ENCODE measurements around the gene SEZ6L. TPM values are rescaled to one million over a fixed set of nuclear protein-coding genes. Genes with fewer than 3 reads are reported as not detected.
"Not testable (repeated sequence)": the region's sequence is repeated elsewhere in the genome, so short reads cannot be mapped to it uniquely, and the experiment has no call there.

SEZ6L gene
- total RNA-seq, 1 experiment from 2014 or later: not detected

DNA sequence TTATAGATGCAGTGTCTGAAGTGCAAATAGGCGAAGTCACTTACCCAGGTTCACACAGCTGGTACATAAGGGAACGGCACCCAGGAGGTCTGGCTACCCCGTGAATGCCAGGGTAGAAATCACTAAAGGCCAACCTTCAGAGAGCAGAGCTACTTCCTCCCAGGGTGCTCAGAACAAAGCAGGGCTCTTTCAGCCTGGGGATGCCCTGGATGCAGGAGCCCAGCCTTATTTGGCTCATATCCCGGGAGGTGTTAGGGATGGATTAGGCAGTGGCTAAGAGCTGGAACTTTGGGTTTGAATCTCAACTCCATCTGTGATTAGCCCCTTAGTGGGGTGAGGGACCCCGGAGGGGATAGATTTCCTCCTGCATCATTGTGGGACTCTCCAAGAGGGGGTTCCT lies 226.7 kb downstream of the SEZ6L start:
- in situ Hi-C loops (cut with HindIII; ENCODE audit: low sequenced_read_pairs): no loop called here
- no peak for DNase-seq (ENCODE audit: low spot score)

DNA sequence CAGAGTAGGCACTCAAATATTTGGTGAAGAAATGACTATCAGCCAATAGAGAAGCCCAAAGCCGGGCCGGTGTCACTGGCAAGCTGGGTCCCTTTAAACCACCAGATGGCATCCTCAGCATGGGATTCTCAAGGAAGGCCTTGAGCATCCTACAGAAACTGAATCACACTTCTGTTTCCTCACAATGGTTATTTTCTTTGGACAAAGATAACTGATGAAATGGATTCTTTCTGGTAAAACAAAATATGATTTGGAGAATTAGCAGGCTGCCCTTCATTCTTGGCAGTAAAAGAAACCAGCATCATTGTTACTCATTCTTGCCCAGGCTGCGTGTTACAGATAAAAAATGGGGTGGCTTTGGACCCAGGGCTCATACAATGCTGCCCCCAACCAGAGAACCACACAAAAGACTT lies 229.5 kb downstream of the SEZ6L start:
- in situ Hi-C loops (cut with HindIII; ENCODE audit: low sequenced_read_pairs): no loop called here
- peak; percentile 88 for DNase-seq (ENCODE audit: low spot score)

DNA sequence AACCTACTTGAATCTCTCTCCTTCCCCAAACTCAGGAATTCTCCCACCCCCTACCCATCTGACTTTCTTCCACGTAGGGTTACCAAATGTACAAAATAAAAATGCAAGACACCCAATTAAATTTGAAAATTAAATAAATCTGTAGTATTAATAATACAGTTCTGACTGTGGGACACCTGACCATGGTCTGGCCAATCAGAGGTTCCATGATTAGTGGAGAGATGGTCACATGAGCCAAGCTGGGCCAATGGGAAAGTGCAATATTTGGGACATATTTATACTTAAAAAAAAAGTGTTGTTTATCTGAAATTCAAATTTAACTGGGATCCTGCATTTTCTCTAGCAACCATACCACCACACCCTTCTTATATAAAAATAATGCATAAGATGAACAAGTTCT lies 230.0 kb downstream of the SEZ6L start:
- peak; percentile 8 for DNase-seq (ENCODE audit: low spot score)
- in situ Hi-C loops (cut with HindIII; ENCODE audit: low sequenced_read_pairs): no loop called here

DNA sequence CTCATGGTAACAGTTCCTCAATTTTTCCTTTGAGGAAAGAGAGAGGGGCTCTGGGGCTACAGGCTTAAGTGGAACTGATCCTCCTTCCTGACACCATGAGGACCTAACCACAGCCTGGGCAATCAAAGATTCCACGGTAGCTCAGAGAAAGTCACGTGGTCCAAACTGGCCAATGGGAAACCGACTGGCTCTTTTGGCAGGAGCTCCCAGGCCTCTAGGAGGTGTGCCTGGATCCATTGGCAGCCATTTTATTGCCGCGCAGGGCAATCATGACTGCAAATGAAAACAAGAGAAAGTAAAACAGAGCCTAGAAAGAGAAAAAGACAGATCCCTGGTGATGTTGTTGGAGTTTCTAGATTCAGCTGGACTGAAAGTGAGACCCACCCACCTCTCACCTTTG lies 232.5 kb downstream of the SEZ6L start:
- in situ Hi-C loops (cut with HindIII; ENCODE audit: low sequenced_read_pairs): no loop called here
- no peak for DNase-seq (ENCODE audit: low spot score)

DNA sequence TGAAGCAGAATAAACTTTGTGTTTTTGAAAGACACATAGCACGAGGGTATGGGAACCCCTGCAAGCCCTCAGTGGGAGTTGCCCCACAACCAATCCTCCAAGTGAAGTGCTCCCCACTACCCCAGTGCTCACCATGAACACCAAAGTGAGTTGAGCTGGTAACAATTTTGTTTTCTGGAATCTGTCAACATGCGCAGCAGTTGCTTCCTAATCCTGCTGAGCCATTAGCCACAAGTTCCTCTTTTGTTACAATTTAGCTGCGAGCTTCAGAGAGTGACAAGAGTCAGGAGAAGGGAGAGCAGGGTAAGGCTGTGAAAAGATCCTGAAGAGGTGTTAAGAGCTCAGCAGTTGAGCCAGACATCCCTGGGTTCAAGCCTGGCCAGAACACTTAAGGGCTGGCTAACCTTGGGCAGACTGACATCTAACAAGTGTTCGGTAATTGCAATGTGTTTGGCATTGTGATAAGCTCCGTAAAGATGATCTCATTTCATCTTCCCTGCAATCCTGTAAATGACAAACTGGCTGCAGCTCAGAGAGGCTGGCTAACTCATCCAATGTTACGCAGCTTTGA lies 235.7 kb downstream of the SEZ6L start:
- in situ Hi-C loops (cut with HindIII; ENCODE audit: low sequenced_read_pairs): no loop called here
- no peak for DNase-seq (ENCODE audit: low spot score)

DNA sequence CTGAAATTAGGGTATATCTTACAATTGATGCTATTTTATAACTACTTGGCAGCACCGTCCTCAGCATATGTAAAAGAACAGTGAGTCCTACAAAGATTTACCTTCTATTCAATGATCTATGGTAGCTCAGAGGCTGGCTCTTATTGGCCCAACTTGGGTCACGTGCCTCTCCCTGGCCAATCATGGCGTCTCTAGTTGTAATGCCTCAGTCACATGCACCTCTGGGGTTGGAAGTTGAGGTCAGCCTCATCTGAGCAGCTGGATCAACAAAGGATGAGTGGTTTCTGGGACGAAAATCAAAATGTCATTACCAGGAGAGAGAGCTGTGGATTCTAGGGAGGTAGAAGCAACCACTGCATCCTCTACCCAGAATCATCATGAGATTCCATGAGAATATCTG lies 236.9 kb downstream of the SEZ6L start:
- no peak for DNase-seq (ENCODE audit: low spot score)
- in situ Hi-C loops (cut with HindIII; ENCODE audit: low sequenced_read_pairs): no loop called here

DNA sequence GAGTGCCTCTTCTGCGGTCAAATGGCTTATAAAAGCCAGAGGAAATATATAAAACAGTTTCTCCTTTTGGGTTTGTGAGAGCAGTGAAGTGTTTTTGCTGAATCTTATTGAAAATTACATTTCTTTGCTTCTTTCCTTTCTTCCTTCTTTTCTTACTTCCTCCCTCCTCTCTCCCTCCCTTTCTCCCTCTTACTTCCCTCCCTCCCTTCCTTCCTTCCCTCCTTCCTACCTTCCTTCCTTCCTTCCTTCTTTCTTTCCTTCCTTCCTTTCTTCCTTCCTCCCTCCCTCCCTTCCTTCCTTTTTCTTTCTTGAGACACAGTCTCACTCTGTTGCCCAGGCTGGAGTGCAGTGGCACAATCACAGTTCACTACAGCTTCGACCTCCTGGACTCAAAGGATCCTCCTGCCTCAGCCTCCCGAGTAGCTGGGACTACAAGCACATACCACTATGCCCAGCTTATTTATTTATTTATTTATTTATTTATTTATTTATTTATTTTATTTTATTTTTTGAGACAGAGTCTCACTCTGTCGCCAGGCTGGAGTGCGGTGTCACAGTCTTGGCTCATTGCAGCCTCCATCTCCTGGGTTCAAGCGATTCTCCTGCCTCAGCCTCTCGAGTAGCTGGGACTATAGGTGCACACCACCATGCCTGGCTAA lies 239.4 kb downstream of the SEZ6L start:
- not testable (repeated sequence) for DNase-seq (ENCODE audit: low spot score)

GRCh38 chr22:26409719-26410335 lies 240.6 kb downstream of the SEZ6L start:
- in situ Hi-C loops (cut with HindIII; ENCODE audit: low sequenced_read_pairs): no loop called here
- no peak for DNase-seq (ENCODE audit: low spot score)

More for the DNA sequence above, 239.4 kb downstream of the SEZ6L start:
- in situ Hi-C loops (cut with HindIII; ENCODE audit: low sequenced_read_pairs): not testable (repeated sequence)

DNA sequence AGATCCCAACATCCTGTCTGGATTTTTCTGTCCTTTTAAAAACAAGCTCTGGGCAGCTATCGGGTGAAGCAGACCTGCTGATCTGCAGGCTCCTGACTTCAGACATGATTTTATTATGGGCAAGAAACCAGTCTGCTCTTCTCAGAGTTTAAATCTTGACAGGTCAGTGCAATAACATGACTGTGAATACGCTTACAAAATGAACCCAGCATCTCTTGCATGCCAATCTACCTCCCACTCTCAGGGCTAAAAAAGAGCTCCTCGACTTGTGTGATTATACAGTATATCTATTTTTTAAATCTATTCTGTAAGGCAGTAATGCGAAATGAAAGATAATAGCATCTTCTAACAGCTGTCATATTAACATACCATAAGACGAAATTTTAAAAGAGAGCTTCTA lies 241.1 kb downstream of the SEZ6L start:
- DNase-seq (ENCODE audit: low spot score): no peak
- in situ Hi-C loops (cut with HindIII; ENCODE audit: low sequenced_read_pairs): no loop called here

DNA sequence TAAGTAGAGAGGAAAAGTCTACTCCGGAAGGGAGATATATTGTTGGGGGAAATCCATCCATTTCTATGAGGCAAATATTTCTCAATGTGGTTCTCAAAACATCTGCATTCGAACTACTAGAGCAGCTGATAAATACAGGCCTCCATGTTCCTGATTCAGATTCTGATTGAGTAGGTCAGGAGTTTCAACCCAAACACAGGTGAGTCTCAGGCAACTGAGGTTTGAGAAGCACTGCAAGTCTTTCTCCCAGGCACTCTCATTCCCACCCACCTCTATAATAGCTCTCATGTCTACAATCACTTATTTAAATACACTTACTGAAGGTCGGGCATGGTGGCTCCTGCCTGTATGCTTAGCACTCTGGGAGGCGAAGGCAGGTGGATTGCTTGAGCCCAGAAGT lies 245.1 kb downstream of the SEZ6L start:
- DNase-seq (ENCODE audit: low spot score): no peak
- in situ Hi-C loops (cut with HindIII; ENCODE audit: low sequenced_read_pairs): no loop called here

GRCh38 chr22:26416256-26416655 lies 247.0 kb downstream of the SEZ6L start:
- no peak for DNase-seq (ENCODE audit: low spot score)
- in situ Hi-C loops (cut with HindIII; ENCODE audit: low sequenced_read_pairs): no loop called here

DNA sequence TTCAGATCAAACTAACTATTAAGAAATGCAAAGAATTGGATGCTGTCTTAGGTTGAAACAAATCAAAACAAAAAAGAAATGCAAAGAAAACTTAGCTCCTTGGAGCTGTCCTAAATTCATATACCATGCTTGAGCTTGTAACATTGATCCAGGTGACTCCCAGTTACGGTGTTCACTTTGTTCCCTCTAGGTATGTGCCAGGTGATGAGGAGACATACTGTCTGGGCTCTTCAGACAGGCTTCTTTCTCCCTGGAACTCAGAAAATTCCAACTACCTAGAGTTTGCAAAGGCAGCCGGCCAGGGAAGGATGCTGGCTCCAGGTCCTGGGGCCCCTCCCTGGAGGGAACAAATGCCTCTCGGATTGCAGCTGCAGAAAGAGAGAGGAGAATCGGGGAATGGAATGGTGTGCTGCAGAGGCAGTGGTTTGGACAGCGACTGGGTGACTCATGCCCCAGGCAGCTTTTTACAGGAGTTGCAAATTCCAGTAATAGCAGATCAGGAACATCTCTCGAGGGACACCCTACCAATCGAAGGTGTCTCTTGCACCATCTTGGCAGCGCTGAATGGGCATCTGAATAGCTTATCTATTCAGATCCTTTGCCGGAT lies 247.5 kb downstream of the SEZ6L start:
- DNase-seq (ENCODE audit: low spot score): no peak
- in situ Hi-C loops (cut with HindIII; ENCODE audit: low sequenced_read_pairs): no loop called here

GRCh38 chr22:26417406-26417805 lies 248.1 kb downstream of the SEZ6L start:
- DNase-seq (ENCODE audit: low spot score): no peak
- in situ Hi-C loops (cut with HindIII; ENCODE audit: low sequenced_read_pairs): no loop called here

- in situ Hi-C loops (cut with HindIII; ENCODE audit: low sequenced_read_pairs): no loop called here
- DNase-seq (ENCODE audit: low spot score): no peak
These were observed 249.4 kb downstream of the SEZ6L start for GRCh38 chr22:26418620-26419019.

- in situ Hi-C loops (cut with HindIII; ENCODE audit: low sequenced_read_pairs): no loop called here
- DNase-seq (ENCODE audit: low spot score): no peak
These were observed 257.7 kb downstream of the SEZ6L start for GRCh38 chr22:26426924-26427323.

- peak; percentile 77 for DNase-seq (ENCODE audit: low spot score)
- in situ Hi-C loops (cut with HindIII; ENCODE audit: low sequenced_read_pairs): no loop called here
These were observed 259.5 kb downstream of the SEZ6L start, which contains the start of gene ASPHD2 for GRCh38 chr22:26428515-26429457. Gene ASPHD2 (plus strand): TSS chr22:26429260. CDS start chr22:26433616, 4,356 bp downstream.

DNA sequence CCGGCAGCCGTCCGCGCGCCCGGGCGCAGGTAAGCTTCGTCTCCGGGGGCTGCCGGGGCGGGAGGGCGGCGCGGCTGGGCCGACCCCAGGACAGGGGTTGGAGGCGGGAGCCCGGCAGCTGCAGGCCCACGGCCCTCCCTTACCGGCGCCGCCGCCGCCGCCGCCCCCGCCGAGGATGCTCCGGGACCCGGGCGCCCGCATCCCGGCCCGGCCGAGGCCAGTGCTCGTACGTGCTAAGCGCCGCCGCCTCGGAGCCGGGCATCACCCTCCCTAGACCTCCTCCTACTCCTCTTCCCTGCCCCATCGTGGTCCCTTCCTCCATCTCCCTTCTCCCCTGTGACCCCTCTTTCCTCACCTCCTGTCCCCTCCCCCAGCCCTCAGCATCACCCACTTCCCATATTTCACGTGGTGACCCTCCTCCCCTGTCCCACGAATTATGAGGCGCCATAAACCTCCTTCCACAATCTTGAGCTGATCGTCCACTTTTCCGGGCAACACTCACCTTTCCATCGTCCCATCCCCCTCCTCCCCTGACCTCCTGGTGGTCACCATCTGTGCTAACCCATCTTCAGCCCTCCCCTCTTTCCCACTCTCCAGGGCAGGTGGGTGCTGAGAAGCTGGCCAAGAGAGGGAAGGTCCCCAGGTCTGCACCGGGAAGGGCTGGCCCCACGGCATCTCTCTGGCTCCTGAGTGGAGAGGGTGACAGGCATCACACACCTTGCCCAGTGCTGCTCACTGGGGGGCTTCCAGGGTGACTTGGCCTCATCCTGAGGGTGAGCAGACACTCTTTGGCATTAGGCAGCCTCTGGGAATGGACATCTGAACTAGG lies 260.4 kb downstream of the SEZ6L start:
- DNase-seq (ENCODE audit: low spot score): peak; percentile 33
- in situ Hi-C loops (cut with HindIII; ENCODE audit: low sequenced_read_pairs): no loop called here

DNA sequence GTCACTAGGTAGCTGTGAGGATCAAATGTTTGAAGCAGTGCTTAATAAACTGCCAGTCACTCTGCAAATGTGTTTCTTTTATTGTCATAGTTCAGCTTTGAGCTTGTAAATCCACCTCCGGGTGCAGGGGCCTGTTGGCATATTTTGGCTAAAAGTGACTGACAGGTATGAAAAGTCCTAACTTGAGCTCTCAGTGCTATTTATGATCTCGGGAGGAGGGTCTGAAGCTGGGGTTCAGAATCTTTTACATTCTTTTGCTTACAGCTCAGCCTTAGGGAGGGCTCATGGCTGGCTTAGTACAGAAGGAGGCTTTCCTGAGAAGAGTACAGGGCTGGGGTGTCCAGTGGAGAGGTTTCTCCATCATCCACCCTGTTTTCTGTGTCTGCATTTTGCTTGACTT lies 261.3 kb downstream of the SEZ6L start:
- DNase-seq (ENCODE audit: low spot score): peak; percentile 42
- in situ Hi-C loops (cut with HindIII; ENCODE audit: low sequenced_read_pairs): no loop called here

Data from G401 (cell line).